ENCODE data around the gene NCLN. TPM values are rescaled to one million over a fixed set of nuclear protein-coding genes. Genes with fewer than 3 reads are reported as not detected.
"Not testable (repeated sequence)": the region's sequence is repeated elsewhere in the genome, so short reads cannot be mapped to it uniquely, and the experiment has no call there.

NCLN gene
- total RNA-seq, 1 donor from 2014 or later = 63.0 TPM

GRCh38 chr19:3190470-3190770 lies 4.7 kb downstream of the NCLN start:
- peaks cover 15% of the 10 kb centered on the region for H3K36me3 Mint-ChIP-seq (ENCODE audit: low read depth, unreplicated experiment)
- H3K9me3 Mint-ChIP-seq (ENCODE audit: unreplicated experiment) = no peaks in the 10 kb centered on the region
- H3K27me3 Mint-ChIP-seq (ENCODE audit: unreplicated experiment) = peaks cover 14% of the 10 kb centered on the region
- no peak overlapping the region for H3K4me3 Mint-ChIP-seq (ENCODE audit: unreplicated experiment)
- peaks cover 13% of the 10 kb centered on the region for H3K4me1 Mint-ChIP-seq (ENCODE audit: unreplicated experiment)
- no peak for TF ChIP-seq CTCF (IDR thresholded peaks at IDR 0.05; ENCODE audit: unreplicated experiment)
- no peak overlapping the region for H3K27ac Mint-ChIP-seq (ENCODE audit: unreplicated experiment)
- no peak for DNase-seq (ENCODE audit: low spot score)

- no peak overlapping the region for H3K4me3 Mint-ChIP-seq (ENCODE audit: unreplicated experiment)
- no peaks in the 10 kb centered on the region for H3K9me3 Mint-ChIP-seq (ENCODE audit: unreplicated experiment)
- no peak for DNase-seq (ENCODE audit: low spot score)
- TF ChIP-seq CTCF (IDR thresholded peaks at IDR 0.05; ENCODE audit: unreplicated experiment) = no peak
- H3K4me1 Mint-ChIP-seq (ENCODE audit: unreplicated experiment) = peaks cover 12% of the 10 kb centered on the region
- H3K36me3 Mint-ChIP-seq (ENCODE audit: low read depth, unreplicated experiment) = peaks cover 14% of the 10 kb centered on the region
- peaks cover 12% of the 10 kb centered on the region for H3K27me3 Mint-ChIP-seq (ENCODE audit: unreplicated experiment)
- H3K27ac Mint-ChIP-seq (ENCODE audit: unreplicated experiment) = no peak overlapping the region
Measured at GRCh38 chr19:3190921-3191805, 5.4 kb downstream of the NCLN start.

GRCh38 chr19:3191806-3192104 lies 6.0 kb downstream of the NCLN start:
- not testable (repeated sequence) for H3K27ac Mint-ChIP-seq (ENCODE audit: unreplicated experiment); H3K27me3 Mint-ChIP-seq (ENCODE audit: unreplicated experiment); H3K4me1 Mint-ChIP-seq (ENCODE audit: unreplicated experiment); DNase-seq (ENCODE audit: low spot score); H3K9me3 Mint-ChIP-seq (ENCODE audit: unreplicated experiment); H3K4me3 Mint-ChIP-seq (ENCODE audit: unreplicated experiment)
- peaks cover 14% of the 10 kb centered on the region for H3K36me3 Mint-ChIP-seq (ENCODE audit: low read depth, unreplicated experiment)

GRCh38 chr19:3192228-3192635 lies 6.5 kb downstream of the NCLN start:
- peaks cover 14% of the 10 kb centered on the region for H3K36me3 Mint-ChIP-seq (ENCODE audit: low read depth, unreplicated experiment)
- H3K27me3 Mint-ChIP-seq (ENCODE audit: unreplicated experiment) = peaks cover 5% of the 10 kb centered on the region
- H3K4me1 Mint-ChIP-seq (ENCODE audit: unreplicated experiment) = peaks cover 5% of the 10 kb centered on the region
- H3K4me3 Mint-ChIP-seq (ENCODE audit: unreplicated experiment) = no peak overlapping the region
- H3K27ac Mint-ChIP-seq (ENCODE audit: unreplicated experiment) = no peak overlapping the region
- no peak for DNase-seq (ENCODE audit: low spot score)
- H3K9me3 Mint-ChIP-seq (ENCODE audit: unreplicated experiment) = no peaks in the 10 kb centered on the region
- TF ChIP-seq CTCF (IDR thresholded peaks at IDR 0.05; ENCODE audit: unreplicated experiment) = no peak

GRCh38 chr19:3192684-3193083 lies 7.0 kb downstream of the NCLN start:
- Mint-ChIP-seq H3K27ac (ENCODE audit: unreplicated experiment) (no peak overlapping the region), H3K27me3 (ENCODE audit: unreplicated experiment) (peaks cover 5% of the 10 kb centered on the region), H3K4me1 (ENCODE audit: unreplicated experiment) (peaks cover 4% of the 10 kb centered on the region), H3K4me3 (ENCODE audit: unreplicated experiment) (no peak overlapping the region), H3K36me3 (ENCODE audit: low read depth, unreplicated experiment) (peaks cover 14% of the 10 kb centered on the region), H3K9me3 (ENCODE audit: unreplicated experiment) (no peaks in the 10 kb centered on the region)
- no peak for TF ChIP-seq CTCF (IDR thresholded peaks at IDR 0.05; ENCODE audit: unreplicated experiment)
- DNase-seq (ENCODE audit: low spot score) = no peak
